WTC11 (cell line): ENCODE data around the gene SLIT1. TPM values are rescaled to one million over a fixed set of nuclear protein-coding genes. Genes with fewer than 3 reads are reported as not detected.

ENCODE experiments used
- ATAC-seq: fragments of 200-7000 bp; cut with Tn5 transposase; 2 replicates; pipeline ENCODE4 v1.10.0; 2021; ENCODE audit warnings: mild to moderate bottlenecking, moderate library complexity
- CTCF ChIA-PET: fragments of 300-600 bp; sonication (Branson Sonifier 250); formaldehyde crosslinking; loops from one replicate; lab custom pipeline; 2021; ENCODE audit warnings: antibody characterized with exemption; lab: Charles Lee
- POLR2A ChIA-PET: fragments of 350-600 bp; sonication (Branson Sonifier 250); formaldehyde crosslinking; loops from one replicate; lab custom pipeline; 2021; ENCODE audit warnings: antibody characterized with exemption; lab: Charles Lee
- DNase-seq: peaks from one replicate; pipeline ENCODE4 v3.0.0; 2021; ENCODE audit warnings: low spot score
- H3K27ac Mint-ChIP-seq: 2 replicates; pipeline ENCODE4 v1.8.0; 2021; ENCODE audit warnings: mixed read lengths
- H3K27me3 Mint-ChIP-seq: 2 replicates; pipeline ENCODE4 v1.8.0; 2021; ENCODE audit warnings: low read depth, mild to moderate bottlenecking, moderate library complexity, mixed read lengths
- H3K36me3 Mint-ChIP-seq: 2 replicates; pipeline ENCODE4 v1.8.0; 2021; ENCODE audit warnings: mixed read lengths
- H3K4me1 Mint-ChIP-seq: 2 replicates; pipeline ENCODE4 v1.8.0; 2022; ENCODE audit warnings: mixed read lengths
- H3K4me3 Mint-ChIP-seq: 2 replicates; pipeline ENCODE4 v1.8.0; 2021; ENCODE audit warnings: mild to moderate bottlenecking, moderate library complexity, mixed read lengths
- H3K9me3 Mint-ChIP-seq: 2 replicates; pipeline ENCODE4 v1.8.0; 2021; ENCODE audit warnings: mixed read lengths
- ATF1 ChIP-seq: sonication (generic); formaldehyde crosslinking; IDR thresholded peaks from 2 replicates; pipeline ENCODE4 v1.8.1; 2023; ENCODE audit warnings: mild to moderate bottlenecking, moderate library complexity, missing genetic modification reagents
- CREB1 ChIP-seq: sonication (generic); formaldehyde crosslinking; IDR thresholded peaks from 2 replicates; pipeline ENCODE4 v1.8.0; 2023; ENCODE audit warnings: mild to moderate bottlenecking, missing genetic modification reagents
- CREM ChIP-seq: sonication (generic); formaldehyde crosslinking; IDR thresholded peaks from 2 replicates; pipeline ENCODE4 v1.8.1; 2022; ENCODE audit warnings: mild to moderate bottlenecking, missing genetic modification reagents, moderate library complexity
- ESRRA ChIP-seq: sonication (generic); formaldehyde crosslinking; IDR thresholded peaks from 2 replicates; pipeline ENCODE4 v1.8.1; 2022; ENCODE audit warnings: mild to moderate bottlenecking, missing genetic modification reagents, borderline replicate concordance
- GABPB1 ChIP-seq: sonication (generic); formaldehyde crosslinking; IDR thresholded peaks from 2 replicates; pipeline ENCODE4 v1.8.1; 2023; ENCODE audit warnings: mild to moderate bottlenecking, missing genetic modification reagents
- IRF2 ChIP-seq: sonication (generic); formaldehyde crosslinking; IDR thresholded peaks from 2 replicates; pipeline ENCODE4 v1.8.0; 2022; ENCODE audit warnings: low read depth, missing genetic modification reagents, borderline replicate concordance
- JAZF1 ChIP-seq: fragments of 250-450 bp; sonication (Bioruptor Pico); IDR thresholded peaks from 2 replicates; pipeline ENCODE4 v1.9.0; 2021; ENCODE audit warnings: moderate library complexity, mild to moderate bottlenecking, inconsistent platforms
- KAT7 ChIP-seq: sonication (generic); formaldehyde crosslinking; IDR thresholded peaks from 2 replicates; pipeline ENCODE4 v1.8.1; 2023; ENCODE audit warnings: missing genetic modification reagents, mild to moderate bottlenecking, borderline replicate concordance
- MXD4 ChIP-seq: fragments of 250-450 bp; sonication (Bioruptor Pico); IDR thresholded peaks from 2 replicates; pipeline ENCODE4 v1.8.0; 2021; ENCODE audit warnings: mild to moderate bottlenecking, moderate library complexity, borderline replicate concordance
- NFATC4 ChIP-seq: fragments of 250-450 bp; sonication (Bioruptor Pico); IDR thresholded peaks from 2 replicates; pipeline ENCODE4 v1.9.0; 2021; ENCODE audit warnings: mild to moderate bottlenecking
- NFE2L1 ChIP-seq: sonication (generic); formaldehyde crosslinking; IDR thresholded peaks from 2 replicates; pipeline ENCODE4 v1.8.1; 2023; ENCODE audit warnings: missing genetic modification reagents
- NR3C1 ChIP-seq: sonication (generic); formaldehyde crosslinking; conservative IDR thresholded peaks from 2 replicates; pipeline ENCODE4 v1.8.1; 2023; ENCODE audit warnings: low read depth, mild to moderate bottlenecking, missing genetic modification reagents
- PRRX2 ChIP-seq: fragments of 250-450 bp; sonication (Bioruptor Pico); IDR thresholded peaks from 2 replicates; pipeline ENCODE4 v1.8.0; 2021; ENCODE audit warnings: mild to moderate bottlenecking
- SOX15 ChIP-seq: fragments of 250-450 bp; sonication (Bioruptor Pico); IDR thresholded peaks from 2 replicates; pipeline ENCODE4 v1.9.0; 2021; ENCODE audit warnings: mild to moderate bottlenecking
- SP1 ChIP-seq: sonication (generic); formaldehyde crosslinking; conservative IDR thresholded peaks from 2 replicates; pipeline ENCODE4 v1.8.1; 2022; ENCODE audit warnings: missing genetic modification reagents
- TEAD4 ChIP-seq: sonication (generic); formaldehyde crosslinking; IDR thresholded peaks from 2 replicates; pipeline ENCODE4 v1.8.0; 2022; ENCODE audit warnings: mild to moderate bottlenecking, missing genetic modification reagents
- total RNA-seq: library from RNA; stranded (reverse); gene quantifications from 3 replicates; pipeline ENCODE4 v1.2.3, GENCODE V29; 2021
- TF ChIP-seq, protein P1 (sequence below): sonication (generic); formaldehyde crosslinking; IDR thresholded peaks from 2 replicates; pipeline ENCODE4 v1.8.1; 2022; ENCODE audit warnings: mild to moderate bottlenecking, missing genetic modification reagents, moderate library complexity, borderline replicate concordance
- TF ChIP-seq, protein P2 (sequence below): sonication (generic); formaldehyde crosslinking; IDR thresholded peaks from 2 replicates; pipeline ENCODE4 v1.8.0; 2023; ENCODE audit warnings: mild to moderate bottlenecking, missing genetic modification reagents
- TF ChIP-seq, protein P3 (sequence below): fragments of 250-450 bp; sonication (Bioruptor Pico); IDR thresholded peaks from 2 replicates; pipeline ENCODE4 v1.9.0; 2021; ENCODE audit warnings: mild to moderate bottlenecking
- TF ChIP-seq, protein P4 (sequence below): sonication (generic); formaldehyde crosslinking; IDR thresholded peaks from 2 replicates; pipeline ENCODE4 v1.8.1; 2022; ENCODE audit warnings: mild to moderate bottlenecking, moderate library complexity, missing genetic modification reagents

SLIT1 gene
- total RNA-seq, 1 experiment from 2014 or later, result 1.6 TPM

DNA sequence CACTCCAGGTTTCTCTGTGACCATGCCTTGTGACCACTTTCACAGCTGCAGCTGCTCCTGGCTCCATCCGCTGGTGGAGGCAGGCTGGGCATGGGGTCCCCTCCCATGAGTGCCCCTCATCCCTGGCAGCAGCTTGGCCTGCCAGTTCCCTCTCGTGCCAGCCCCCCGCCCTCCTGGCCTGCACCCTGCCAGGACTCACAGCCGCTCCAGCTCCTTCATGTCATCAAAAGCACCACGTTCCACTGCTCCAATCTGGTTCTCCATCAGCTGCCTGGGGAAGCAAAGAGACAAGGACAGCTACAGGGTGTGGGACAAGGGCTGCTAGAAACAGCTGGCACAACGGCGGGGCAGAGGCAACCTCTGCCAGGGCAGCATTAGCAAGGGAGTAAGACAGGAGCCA, 22.6 kb downstream of the SLIT1 start (continued):
- TF ChIP-seq GABPB1 (no peak), ESRRA (CRISPR knock-in tag) (no peak), SP1 (CRISPR knock-in tag) (no peak), ATF1 (CRISPR knock-in tag) (no peak)
- TF ChIP-seq, protein P1, sequence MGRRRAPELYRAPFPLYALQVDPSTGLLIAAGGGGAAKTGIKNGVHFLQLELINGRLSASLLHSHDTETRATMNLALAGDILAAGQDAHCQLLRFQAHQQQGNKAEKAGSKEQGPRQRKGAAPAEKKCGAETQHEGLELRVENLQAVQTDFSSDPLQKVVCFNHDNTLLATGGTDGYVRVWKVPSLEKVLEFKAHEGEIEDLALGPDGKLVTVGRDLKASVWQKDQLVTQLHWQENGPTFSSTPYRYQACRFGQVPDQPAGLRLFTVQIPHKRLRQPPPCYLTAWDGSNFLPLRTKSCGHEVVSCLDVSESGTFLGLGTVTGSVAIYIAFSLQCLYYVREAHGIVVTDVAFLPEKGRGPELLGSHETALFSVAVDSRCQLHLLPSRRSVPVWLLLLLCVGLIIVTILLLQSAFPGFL (CRISPR knock-in tag), result no peak

DNA sequence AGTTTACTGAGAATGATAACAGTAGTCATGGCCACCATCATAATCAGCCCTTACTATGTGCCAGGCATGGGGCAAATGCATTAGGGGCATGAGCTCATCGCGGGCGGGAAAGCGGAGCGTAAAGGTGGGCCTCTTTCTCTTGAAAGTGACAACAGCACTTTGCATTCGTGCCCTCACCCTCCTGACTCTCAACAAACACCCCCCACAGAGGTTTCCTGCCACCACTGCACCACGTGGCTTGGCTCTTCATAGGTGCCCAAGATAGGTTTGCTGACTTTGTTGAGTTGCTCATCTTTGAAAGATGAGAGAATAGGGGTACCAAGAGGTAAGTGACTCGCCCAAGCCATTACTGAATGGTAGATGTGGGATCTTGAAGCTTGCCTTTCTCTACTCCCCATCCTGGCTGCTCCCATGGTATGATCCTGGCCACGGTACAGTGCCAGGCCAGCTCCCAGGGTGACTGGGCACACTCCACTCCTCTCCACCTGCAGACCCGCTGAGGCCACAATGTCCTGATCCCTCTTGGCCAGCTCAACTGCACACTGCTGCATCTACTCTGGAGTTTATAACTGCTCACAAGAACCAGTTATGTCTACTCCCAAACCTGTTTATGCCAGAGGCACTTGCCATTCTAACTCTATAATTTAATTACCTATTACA, 26.0 kb downstream of the SLIT1 start:
- peaks cover 21% of the 10 kb centered on the region for H3K4me1 Mint-ChIP-seq
- DNase-seq, result no peak
- CTCF ChIA-PET, result interaction anchor here (0.9 kb wide), 1 partner anchor 20 kb away, joined by 4 read pairs; no protein-coding TSS in a partner anchor
- no peaks in the 10 kb centered on the region for H3K36me3 Mint-ChIP-seq
- no peak overlapping the region for H3K4me3 Mint-ChIP-seq
- no peaks in the 10 kb centered on the region for H3K27me3 Mint-ChIP-seq
- no peaks in the 10 kb centered on the region for H3K9me3 Mint-ChIP-seq
- no peak overlapping the region for H3K27ac Mint-ChIP-seq
- no peak for TF ChIP-seq PRRX2 (CRISPR knock-in tag)
- TF ChIP-seq JAZF1 (CRISPR knock-in tag), result no peak
- TF ChIP-seq IRF2, result no peak
- TF ChIP-seq NR3C1 (CRISPR knock-in tag), result no peak
- no peak for TF ChIP-seq SOX15 (CRISPR knock-in tag)
- TF ChIP-seq NFE2L1 (CRISPR knock-in tag), result no peak
- no peak for TF ChIP-seq CREB1
- TF ChIP-seq TEAD4 (CRISPR knock-in tag), result no peak
- TF ChIP-seq, protein P2, sequence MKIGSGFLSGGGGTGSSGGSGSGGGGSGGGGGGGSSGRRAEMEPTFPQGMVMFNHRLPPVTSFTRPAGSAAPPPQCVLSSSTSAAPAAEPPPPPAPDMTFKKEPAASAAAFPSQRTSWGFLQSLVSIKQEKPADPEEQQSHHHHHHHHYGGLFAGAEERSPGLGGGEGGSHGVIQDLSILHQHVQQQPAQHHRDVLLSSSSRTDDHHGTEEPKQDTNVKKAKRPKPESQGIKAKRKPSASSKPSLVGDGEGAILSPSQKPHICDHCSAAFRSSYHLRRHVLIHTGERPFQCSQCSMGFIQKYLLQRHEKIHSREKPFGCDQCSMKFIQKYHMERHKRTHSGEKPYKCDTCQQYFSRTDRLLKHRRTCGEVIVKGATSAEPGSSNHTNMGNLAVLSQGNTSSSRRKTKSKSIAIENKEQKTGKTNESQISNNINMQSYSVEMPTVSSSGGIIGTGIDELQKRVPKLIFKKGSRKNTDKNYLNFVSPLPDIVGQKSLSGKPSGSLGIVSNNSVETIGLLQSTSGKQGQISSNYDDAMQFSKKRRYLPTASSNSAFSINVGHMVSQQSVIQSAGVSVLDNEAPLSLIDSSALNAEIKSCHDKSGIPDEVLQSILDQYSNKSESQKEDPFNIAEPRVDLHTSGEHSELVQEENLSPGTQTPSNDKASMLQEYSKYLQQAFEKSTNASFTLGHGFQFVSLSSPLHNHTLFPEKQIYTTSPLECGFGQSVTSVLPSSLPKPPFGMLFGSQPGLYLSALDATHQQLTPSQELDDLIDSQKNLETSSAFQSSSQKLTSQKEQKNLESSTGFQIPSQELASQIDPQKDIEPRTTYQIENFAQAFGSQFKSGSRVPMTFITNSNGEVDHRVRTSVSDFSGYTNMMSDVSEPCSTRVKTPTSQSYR (CRISPR knock-in tag), result no peak
- no peak for TF ChIP-seq CREM (CRISPR knock-in tag)
- TF ChIP-seq MXD4, result no peak
- TF ChIP-seq, protein P3, sequence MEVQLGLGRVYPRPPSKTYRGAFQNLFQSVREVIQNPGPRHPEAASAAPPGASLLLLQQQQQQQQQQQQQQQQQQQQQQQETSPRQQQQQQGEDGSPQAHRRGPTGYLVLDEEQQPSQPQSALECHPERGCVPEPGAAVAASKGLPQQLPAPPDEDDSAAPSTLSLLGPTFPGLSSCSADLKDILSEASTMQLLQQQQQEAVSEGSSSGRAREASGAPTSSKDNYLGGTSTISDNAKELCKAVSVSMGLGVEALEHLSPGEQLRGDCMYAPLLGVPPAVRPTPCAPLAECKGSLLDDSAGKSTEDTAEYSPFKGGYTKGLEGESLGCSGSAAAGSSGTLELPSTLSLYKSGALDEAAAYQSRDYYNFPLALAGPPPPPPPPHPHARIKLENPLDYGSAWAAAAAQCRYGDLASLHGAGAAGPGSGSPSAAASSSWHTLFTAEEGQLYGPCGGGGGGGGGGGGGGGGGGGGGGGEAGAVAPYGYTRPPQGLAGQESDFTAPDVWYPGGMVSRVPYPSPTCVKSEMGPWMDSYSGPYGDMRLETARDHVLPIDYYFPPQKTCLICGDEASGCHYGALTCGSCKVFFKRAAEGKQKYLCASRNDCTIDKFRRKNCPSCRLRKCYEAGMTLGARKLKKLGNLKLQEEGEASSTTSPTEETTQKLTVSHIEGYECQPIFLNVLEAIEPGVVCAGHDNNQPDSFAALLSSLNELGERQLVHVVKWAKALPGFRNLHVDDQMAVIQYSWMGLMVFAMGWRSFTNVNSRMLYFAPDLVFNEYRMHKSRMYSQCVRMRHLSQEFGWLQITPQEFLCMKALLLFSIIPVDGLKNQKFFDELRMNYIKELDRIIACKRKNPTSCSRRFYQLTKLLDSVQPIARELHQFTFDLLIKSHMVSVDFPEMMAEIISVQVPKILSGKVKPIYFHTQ (CRISPR knock-in tag), result no peak
- no peak for TF ChIP-seq KAT7
- TF ChIP-seq NFATC4 (CRISPR knock-in tag), result no peak
- TF ChIP-seq, protein P4, sequence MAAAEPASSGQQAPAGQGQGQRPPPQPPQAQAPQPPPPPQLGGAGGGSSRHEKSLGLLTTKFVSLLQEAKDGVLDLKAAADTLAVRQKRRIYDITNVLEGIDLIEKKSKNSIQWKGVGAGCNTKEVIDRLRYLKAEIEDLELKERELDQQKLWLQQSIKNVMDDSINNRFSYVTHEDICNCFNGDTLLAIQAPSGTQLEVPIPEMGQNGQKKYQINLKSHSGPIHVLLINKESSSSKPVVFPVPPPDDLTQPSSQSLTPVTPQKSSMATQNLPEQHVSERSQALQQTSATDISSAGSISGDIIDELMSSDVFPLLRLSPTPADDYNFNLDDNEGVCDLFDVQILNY (CRISPR knock-in tag), result no peak
- no peak for ATAC-seq
- POLR2A ChIA-PET, result no interaction called here
